LNCaP clone FGC (cell line): Measurements from ENCODE around the gene NAGLU.

Experiments used
- DNase-seq: peaks from one replicate; pipeline ENCODE4 v3.0.0-alpha.2; 2011; ENCODE audit warnings: low read depth
- H3K4me3 ChIP-seq: 2 replicates; pipeline ENCODE4 v1.5.1; 2011; ENCODE audit warnings: mild to moderate bottlenecking, low read depth, low read length, control low read depth
- TF ChIP-seq, protein P1 (sequence below): IDR thresholded peaks from 2 replicates; pipeline ENCODE4 v1.5.1; 2012; ENCODE audit warnings: mild to moderate bottlenecking; ENCODE audit not compliant: control insufficient read depth, insufficient read depth; ENCODE audit errors: extremely low read depth

Gene NAGLU

GRCh38 chr17:42584880-42585279, 48.8 kb downstream of the NAGLU start:
- TF ChIP-seq, protein P1, sequence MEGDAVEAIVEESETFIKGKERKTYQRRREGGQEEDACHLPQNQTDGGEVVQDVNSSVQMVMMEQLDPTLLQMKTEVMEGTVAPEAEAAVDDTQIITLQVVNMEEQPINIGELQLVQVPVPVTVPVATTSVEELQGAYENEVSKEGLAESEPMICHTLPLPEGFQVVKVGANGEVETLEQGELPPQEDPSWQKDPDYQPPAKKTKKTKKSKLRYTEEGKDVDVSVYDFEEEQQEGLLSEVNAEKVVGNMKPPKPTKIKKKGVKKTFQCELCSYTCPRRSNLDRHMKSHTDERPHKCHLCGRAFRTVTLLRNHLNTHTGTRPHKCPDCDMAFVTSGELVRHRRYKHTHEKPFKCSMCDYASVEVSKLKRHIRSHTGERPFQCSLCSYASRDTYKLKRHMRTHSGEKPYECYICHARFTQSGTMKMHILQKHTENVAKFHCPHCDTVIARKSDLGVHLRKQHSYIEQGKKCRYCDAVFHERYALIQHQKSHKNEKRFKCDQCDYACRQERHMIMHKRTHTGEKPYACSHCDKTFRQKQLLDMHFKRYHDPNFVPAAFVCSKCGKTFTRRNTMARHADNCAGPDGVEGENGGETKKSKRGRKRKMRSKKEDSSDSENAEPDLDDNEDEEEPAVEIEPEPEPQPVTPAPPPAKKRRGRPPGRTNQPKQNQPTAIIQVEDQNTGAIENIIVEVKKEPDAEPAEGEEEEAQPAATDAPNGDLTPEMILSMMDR, result no peak
- no peak for DNase-seq

GRCh38 chr17:42585353-42585752, 49.3 kb downstream of the NAGLU start:
- TF ChIP-seq, protein P1, result no peak
- no peak overlapping the region for H3K4me3 ChIP-seq
- DNase-seq, result no peak

More at GRCh38 chr17:42584880-42585279, 48.8 kb downstream of the NAGLU start:
- H3K4me3 ChIP-seq, result no peak overlapping the region

GRCh38 chr17:42586514-42587230, 50.6 kb downstream of the NAGLU start:
- TF ChIP-seq, protein P1, result no peak
- no peak overlapping the region for H3K4me3 ChIP-seq
- no peak for DNase-seq

DNA sequence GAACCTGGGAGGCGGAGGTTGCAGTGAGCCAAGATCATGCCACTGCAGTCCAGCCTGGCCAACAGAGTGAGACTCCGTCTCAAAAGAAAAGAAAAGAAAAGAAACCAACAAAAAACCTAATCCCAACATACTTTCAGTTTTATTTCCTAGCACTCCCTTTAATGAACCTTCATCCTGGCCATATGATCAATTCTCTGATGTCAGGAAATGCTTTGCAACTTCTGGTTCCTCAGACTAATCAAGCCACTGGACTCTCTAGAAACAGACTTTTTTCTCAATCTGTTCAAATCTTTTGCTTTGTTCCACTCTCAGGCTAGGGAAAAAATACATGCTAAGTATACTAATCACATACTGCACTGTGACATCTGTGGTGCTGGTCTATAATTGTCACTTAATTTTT, 54.8 kb downstream of the NAGLU start:
- H3K4me3 ChIP-seq, result no peak overlapping the region
- TF ChIP-seq, protein P1, result no peak
- DNase-seq, result no peak

- TF ChIP-seq, protein P1, result no peak
- DNase-seq, result no peak
- no peak overlapping the region for H3K4me3 ChIP-seq
Measured at GRCh38 chr17:42591411-42591810, 55.4 kb downstream of the NAGLU start.
